GM19397 (cell line): ENCODE data around the gene ATP11B.

Source experiments
- ATAC-seq: cut with Tn5 transposase; IDR thresholded peaks from one replicate; pipeline ENCODE4 v1.9.1; 2021; ENCODE audit warnings: mild to moderate bottlenecking, moderate library complexity; ENCODE audit not compliant: unreplicated experiment

ATP11B gene

GRCh38 chr3:182792901-182793662 lies at the start of gene ATP11B:
TSS of gene ATP11B (plus strand) at chr3:182793504. CDS start at chr3:182793760, 256 bp downstream.
- ATAC-seq: peak; percentile 81

- ATAC-seq: no peak
These were observed 46.3 kb upstream of the ATP11B start for GRCh38 chr3:182746959-182747358.

- ATAC-seq: no peak
These were observed 38.0 kb upstream of the ATP11B start for GRCh38 chr3:182755308-182755707.

GRCh38 chr3:182755712-182756111 lies 37.6 kb upstream of the ATP11B start:
- ATAC-seq: no peak

GRCh38 chr3:182760576-182761164 lies 32.6 kb upstream of the ATP11B start:
- ATAC-seq: no peak

- no peak for ATAC-seq
These were observed 29.4 kb upstream of the ATP11B start for GRCh38 chr3:182763896-182764295.

- ATAC-seq: no peak
These were observed 28.0 kb upstream of the ATP11B start for GRCh38 chr3:182765287-182765686.

GRCh38 chr3:182766099-182766498 lies 27.2 kb upstream of the ATP11B start:
- ATAC-seq: no peak

GRCh38 chr3:182768413-182768812 lies 24.9 kb upstream of the ATP11B start:
- ATAC-seq: no peak

- no peak for ATAC-seq
These were observed 23.6 kb upstream of the ATP11B start for GRCh38 chr3:182769673-182770072.

GRCh38 chr3:182782149-182782548 lies 11.2 kb upstream of the ATP11B start:
- no peak for ATAC-seq

GRCh38 chr3:182783106-182783505 lies 10.2 kb upstream of the ATP11B start:
- no peak for ATAC-seq

GRCh38 chr3:182784542-182784941 lies 8.8 kb upstream of the ATP11B start:
- ATAC-seq: no peak

GRCh38 chr3:182785142-182785541 lies 8.2 kb upstream of the ATP11B start:
- ATAC-seq: no peak

- ATAC-seq: no peak
These were observed 7.5 kb upstream of the ATP11B start for GRCh38 chr3:182785756-182786155.

GRCh38 chr3:182786564-182787196 lies 6.6 kb upstream of the ATP11B start:
- ATAC-seq: no peak

- ATAC-seq: no peak
These were observed 5.8 kb upstream of the ATP11B start for GRCh38 chr3:182787302-182788036.

GRCh38 chr3:182789371-182789770 lies 3.9 kb upstream of the ATP11B start:
- no peak for ATAC-seq

GRCh38 chr3:182790612-182791011 lies 2.7 kb upstream of the ATP11B start:
- no peak for ATAC-seq

GRCh38 chr3:182793663-182794454 lies 555 bp downstream of the ATP11B start:
- ATAC-seq: peak; percentile 41
